CD4-positive, alpha-beta T cell (primary cell): Measurements from ENCODE around the gene C6. TPM values are rescaled to one million over a fixed set of nuclear protein-coding genes. Genes with fewer than 3 reads are reported as not detected.

ENCODE experiments used
- ATAC-seq: fragments of 200-7000 bp; cut with Tn5 transposase; one replicate; pipeline ENCODE4 v1.10.0; 2022; ENCODE audit warnings: mild to moderate bottlenecking; ENCODE audit not compliant: poor library complexity
- CTCF ChIA-PET: fragments of 350-600 bp; sonication (Branson Sonifier 250); formaldehyde crosslinking; loops from one replicate; lab custom pipeline; 2021; ENCODE audit warnings: antibody characterized with exemption, inconsistent platforms; lab: Charles Lee
- POLR2A ChIA-PET: fragments of 350-600 bp; sonication (Branson Sonifier 250); formaldehyde crosslinking; loops from one replicate; lab custom pipeline; 2021; ENCODE audit warnings: antibody characterized with exemption, inconsistent platforms; lab: Charles Lee
- DNase-seq, 14 experiments: peaks; one replicate each; pipeline ENCODE4 v3.0.0-alpha.2; 2013 to 2020; ENCODE audit warnings: mixed read lengths in 2 of 14
- H3K27ac ChIP-seq, 2 donors: one replicate each; pipeline versions ENCODE4 v1.5.1 to v1.7.0; 2013; ENCODE audit warnings: low read length in 2 of 2, low read depth in 1 of 2, mild to moderate bottlenecking in 1 of 2
- H3K27me3 ChIP-seq, 2 experiments: 1 replicate in 1 of 2; 2 replicates in 1 of 2; pipeline versions ENCODE4 v1.6.1 to v1.7.0; 2013; ENCODE audit warnings: low read length in 2 of 2, control low read depth in 1 of 2, mild to moderate bottlenecking in 1 of 2, moderate library complexity in 1 of 2; ENCODE audit not compliant: insufficient read depth in 2 of 2, control insufficient read depth in 1 of 2
- H3K36me3 ChIP-seq: one replicate; pipeline ENCODE4 v1.6.1; 2013; ENCODE audit warnings: low read length, control low read depth; ENCODE audit not compliant: insufficient read depth
- H3K4me1 ChIP-seq: one replicate; pipeline ENCODE4 v1.6.1; 2013; ENCODE audit warnings: low read length, control low read depth; ENCODE audit not compliant: insufficient read depth
- H3K4me3 ChIP-seq: one replicate; pipeline ENCODE4 v1.5.1; 2013; ENCODE audit warnings: mild to moderate bottlenecking, low read length, moderate library complexity
- H3K9me3 ChIP-seq, 2 experiments: 1 replicate in 1 of 2; 2 replicates in 1 of 2; pipeline versions ENCODE4 v1.6.1 to v1.7.0; 2013; ENCODE audit warnings: low read length in 2 of 2, mild to moderate bottlenecking in 2 of 2, control low read depth in 1 of 2, moderate library complexity in 1 of 2; ENCODE audit not compliant: control insufficient read depth in 1 of 2, insufficient read depth in 1 of 2
- H3K27ac Mint-ChIP-seq: one replicate; pipeline ENCODE4 v1.8.0; 2020; ENCODE audit warnings: mixed read lengths
- H3K27me3 Mint-ChIP-seq: one replicate; pipeline ENCODE4 v1.8.0; 2021; ENCODE audit warnings: mixed read lengths
- H3K36me3 Mint-ChIP-seq: one replicate; pipeline ENCODE4 v1.8.0; 2021; ENCODE audit warnings: low read depth, mixed read lengths
- H3K4me1 Mint-ChIP-seq: one replicate; pipeline ENCODE4 v1.8.0; 2021; ENCODE audit warnings: low read depth, mixed read lengths
- H3K4me3 Mint-ChIP-seq: one replicate; pipeline ENCODE4 v1.8.0; 2020; ENCODE audit warnings: mild to moderate bottlenecking, mixed read lengths
- H3K9me3 Mint-ChIP-seq: one replicate; pipeline ENCODE4 v1.8.0; 2020; ENCODE audit warnings: mixed read lengths
- intact Hi-C, 2 experiments: fragments of 100-400 bp; cut with DNase I in 1 of 2; cut with micrococcal nuclease in 1 of 2; formaldehyde crosslinking; loops; one replicate each; pipeline versions ENCODE4 v1.15.1 to v1.9.0; 2023 to 2025; cut with DNase I, micrococcal nuclease
- total RNA-seq, 174 experiments: library from RNA in 2 of 174; stranded (reverse) in 2 of 174; gene quantifications; one replicate each; pipeline ENCODE4 v1.2.3 and lab custom pipeline; 2021 to 2026
- TF ChIP-seq, protein P1 (sequence below): fragments of 200-600 bp; IDR thresholded peaks from one replicate; pipeline ENCODE4 v1.8.0; 2022; ENCODE audit warnings: antibody characterized with exemption, mild to moderate bottlenecking

Gene C6
- total RNA-seq, 2 experiments from 2014 or later: not detected

DNA sequence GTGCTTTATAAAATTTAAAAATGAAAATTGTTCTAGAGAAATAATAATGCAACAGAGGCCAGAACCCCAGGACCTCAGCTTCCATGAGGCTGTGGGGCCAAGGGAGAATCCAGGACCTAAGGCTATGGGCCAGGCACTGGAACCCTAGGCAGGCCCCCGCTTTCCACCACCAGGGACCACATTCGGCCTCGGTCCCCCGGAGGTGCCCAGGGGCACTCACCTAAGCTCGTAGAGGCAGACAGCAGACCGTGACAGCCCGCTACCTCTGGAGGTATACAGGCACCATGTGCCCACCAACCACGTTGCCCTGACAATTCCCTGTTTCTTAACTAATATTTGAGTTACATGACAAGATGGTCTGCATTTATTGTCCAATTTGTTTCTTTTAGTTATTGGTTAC is 92.7 kb downstream of the C6 start:
- Mint-ChIP-seq H3K9me3 (no peaks in the 10 kb centered on the region), H3K36me3 (no peaks in the 10 kb centered on the region)
- POLR2A ChIA-PET: no interaction called here

DNA sequence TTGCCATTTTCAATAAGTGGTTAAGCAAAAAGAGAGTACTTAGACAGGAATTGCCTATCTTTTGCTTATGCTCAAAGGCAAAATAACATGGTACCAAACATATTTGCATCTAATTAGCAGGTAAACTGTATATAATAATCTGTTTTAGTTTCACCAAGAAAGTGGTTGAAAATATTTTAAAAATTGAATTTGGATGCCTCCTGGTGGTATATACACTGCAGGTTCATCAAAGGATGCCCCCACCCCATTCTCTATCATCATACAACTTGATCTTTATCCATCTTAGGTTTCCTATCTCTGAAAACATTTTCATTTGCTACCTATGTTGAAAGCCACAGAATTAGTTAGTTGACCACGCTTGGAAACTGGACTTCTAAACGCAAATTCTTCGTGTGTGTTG is 95.2 kb downstream of the C6 start:
- intact Hi-C loops: no loop called here
- H3K27ac ChIP-seq: no peak overlapping the region
- POLR2A ChIA-PET: no interaction called here
- H3K4me3 ChIP-seq: no peak overlapping the region
- H3K36me3 ChIP-seq: no peaks in the 10 kb centered on the region
- Mint-ChIP-seq H3K4me3 (no peak overlapping the region), H3K9me3 (no peaks in the 10 kb centered on the region), H3K27me3 (no peaks in the 10 kb centered on the region), H3K27ac (no peak overlapping the region), H3K4me1 (no peaks in the 10 kb centered on the region), H3K36me3 (no peaks in the 10 kb centered on the region)
- no peaks in the 10 kb centered on the region for H3K4me1 ChIP-seq
- TF ChIP-seq, protein P1, sequence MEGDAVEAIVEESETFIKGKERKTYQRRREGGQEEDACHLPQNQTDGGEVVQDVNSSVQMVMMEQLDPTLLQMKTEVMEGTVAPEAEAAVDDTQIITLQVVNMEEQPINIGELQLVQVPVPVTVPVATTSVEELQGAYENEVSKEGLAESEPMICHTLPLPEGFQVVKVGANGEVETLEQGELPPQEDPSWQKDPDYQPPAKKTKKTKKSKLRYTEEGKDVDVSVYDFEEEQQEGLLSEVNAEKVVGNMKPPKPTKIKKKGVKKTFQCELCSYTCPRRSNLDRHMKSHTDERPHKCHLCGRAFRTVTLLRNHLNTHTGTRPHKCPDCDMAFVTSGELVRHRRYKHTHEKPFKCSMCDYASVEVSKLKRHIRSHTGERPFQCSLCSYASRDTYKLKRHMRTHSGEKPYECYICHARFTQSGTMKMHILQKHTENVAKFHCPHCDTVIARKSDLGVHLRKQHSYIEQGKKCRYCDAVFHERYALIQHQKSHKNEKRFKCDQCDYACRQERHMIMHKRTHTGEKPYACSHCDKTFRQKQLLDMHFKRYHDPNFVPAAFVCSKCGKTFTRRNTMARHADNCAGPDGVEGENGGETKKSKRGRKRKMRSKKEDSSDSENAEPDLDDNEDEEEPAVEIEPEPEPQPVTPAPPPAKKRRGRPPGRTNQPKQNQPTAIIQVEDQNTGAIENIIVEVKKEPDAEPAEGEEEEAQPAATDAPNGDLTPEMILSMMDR: no peak
- no peaks in the 10 kb centered on the region for H3K27me3 ChIP-seq
- peaks cover 0 to 6% of the 10 kb centered on the region in 2 experiments for H3K9me3 ChIP-seq
- CTCF ChIA-PET: no interaction called here
- ATAC-seq: no peak
- no peak for DNase-seq

More for the DNA sequence above, 92.7 kb downstream of the C6 start:
- Mint-ChIP-seq H3K4me3 (no peak overlapping the region), H3K4me1 (no peaks in the 10 kb centered on the region), H3K27me3 (no peaks in the 10 kb centered on the region), H3K27ac (no peak overlapping the region)
- Histone ChIP-seq H3K4me3 (no peak overlapping the region), H3K27me3 (no peaks in the 10 kb centered on the region), H3K4me1 (no peaks in the 10 kb centered on the region), H3K36me3 (no peaks in the 10 kb centered on the region), H3K9me3 (peaks cover 0 to 6% of the 10 kb centered on the region in 2 experiments), H3K27ac (no peak overlapping the region)
- ATAC-seq (no peak), DNase-seq (no peak)
- intact Hi-C loops: no loop called here
- CTCF ChIA-PET: no interaction called here
- TF ChIP-seq, protein P1: no peak

DNA sequence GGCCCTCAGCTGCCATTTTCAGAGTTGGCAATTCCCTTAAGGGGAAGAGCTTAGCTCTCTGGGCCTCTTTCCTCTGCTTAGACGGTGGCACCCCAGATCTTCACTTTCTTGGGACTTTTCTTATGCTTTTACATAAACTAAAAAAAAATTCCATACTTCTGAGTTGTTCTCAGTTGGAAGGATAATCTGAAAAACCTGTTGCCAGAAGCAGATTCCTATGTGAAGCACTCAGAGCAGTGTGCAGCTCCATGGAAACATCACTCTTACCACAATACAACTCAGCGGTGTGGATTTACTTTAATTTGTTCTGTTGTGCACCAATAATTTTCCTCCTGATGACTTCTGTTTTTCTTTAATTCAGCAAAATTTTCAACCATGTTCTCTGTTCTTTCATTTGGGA is 98.1 kb downstream of the C6 start:
- TF ChIP-seq, protein P1: no peak
- no peaks in the 10 kb centered on the region for H3K4me1 ChIP-seq
- CTCF ChIA-PET: interaction anchor here (0.6 kb wide), 1 partner anchor 44 kb away, joined by 5 read pairs; no protein-coding TSS in a partner anchor
- H3K4me3 Mint-ChIP-seq: no peak overlapping the region
- H3K27me3 Mint-ChIP-seq: no peaks in the 10 kb centered on the region
- no peaks in the 10 kb centered on the region for H3K36me3 ChIP-seq
- H3K27me3 ChIP-seq: no peaks in the 10 kb centered on the region
- ATAC-seq (no peak), DNase-seq (no peak)
- no peaks in the 10 kb centered on the region for H3K4me1 Mint-ChIP-seq
- no peak overlapping the region for H3K27ac Mint-ChIP-seq
- no peak overlapping the region for H3K4me3 ChIP-seq
- H3K9me3 ChIP-seq: peaks cover 0 to 2% of the 10 kb centered on the region in 2 experiments
- intact Hi-C loops: no loop called here
- no peaks in the 10 kb centered on the region for H3K9me3 Mint-ChIP-seq
- no peaks in the 10 kb centered on the region for H3K36me3 Mint-ChIP-seq
- no peak overlapping the region for H3K27ac ChIP-seq
- POLR2A ChIA-PET: no interaction called here
